CD4-positive, alpha-beta T cell treated with Interleukin-6 for 4 hours (primary cell): Measurements from ENCODE around the gene SPIN2B.
"Not testable (repeated sequence)": the region's sequence is repeated elsewhere in the genome, so short reads cannot be mapped to it uniquely, and the experiment has no call there.

ENCODE experiments used
- DNase-seq: peaks from one replicate; pipeline ENCODE4 v3.0.0-alpha.2; 2020; ENCODE audit warnings: mixed read lengths

The SPIN2B gene

DNA sequence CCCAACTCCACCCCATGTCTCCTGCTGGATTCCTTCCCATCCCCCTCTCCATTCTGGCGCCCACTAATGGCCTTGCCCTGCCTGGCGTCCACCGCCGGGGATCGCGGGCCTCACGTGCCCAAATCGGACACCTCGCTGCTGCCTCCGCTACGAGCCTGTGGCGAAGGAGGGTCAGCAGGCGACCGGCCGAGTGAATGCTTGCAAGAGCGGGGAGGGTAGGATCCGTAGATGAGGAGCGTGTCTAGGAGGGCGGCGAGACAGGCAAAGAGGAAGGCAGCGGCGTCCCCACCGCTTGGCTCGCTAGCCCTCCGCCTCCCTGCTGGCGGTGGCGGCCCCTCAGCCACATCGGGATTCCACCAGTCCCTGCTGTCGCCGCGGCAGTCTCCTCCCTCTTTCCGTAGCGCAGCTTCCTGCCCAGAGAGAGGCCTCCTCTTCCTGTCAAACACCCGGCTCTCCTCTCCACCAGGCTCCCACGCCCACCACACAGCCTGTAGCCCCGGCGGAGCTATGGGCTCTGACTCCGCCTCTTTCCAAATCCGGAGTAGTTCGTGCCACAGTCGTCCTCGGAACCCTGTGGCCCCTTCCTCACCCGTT, at the start of gene SPIN2B:
TSS of gene SPIN2B (minus strand) at position 387 of the 594 bp plus-strand sequence.
- peak; percentile 81 for DNase-seq

DNA sequence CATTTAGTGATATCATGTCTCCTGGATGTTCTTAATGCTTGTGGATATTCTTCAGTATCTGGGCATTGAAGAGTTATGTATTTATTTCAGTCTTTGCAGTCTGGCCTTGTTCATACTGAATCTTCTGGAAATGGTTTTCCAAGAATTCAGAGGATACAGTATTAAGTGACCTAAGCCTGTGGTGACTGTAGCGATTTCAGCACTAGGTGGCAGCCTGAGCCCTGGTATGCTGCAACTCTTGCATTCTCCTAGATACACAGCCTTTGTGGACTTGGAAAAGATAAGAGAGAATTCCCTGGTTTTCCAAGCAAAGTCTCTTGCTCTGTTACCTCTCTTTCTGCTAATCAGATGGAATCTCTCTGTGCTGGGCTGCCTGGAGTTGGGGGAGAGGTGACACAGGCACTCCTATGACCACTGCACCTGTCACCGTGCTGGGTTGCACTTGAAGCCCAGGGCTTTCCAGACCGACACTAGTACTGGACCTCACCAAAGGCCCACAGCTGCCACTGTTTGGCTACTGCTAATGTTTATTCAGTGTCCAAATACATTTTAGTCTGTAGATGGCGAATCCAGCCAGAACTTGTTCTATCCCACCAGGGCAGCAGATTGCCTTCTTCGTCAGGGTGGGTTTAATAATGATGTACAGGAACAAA, 35.2 kb upstream of the SPIN2B start:
- no peak for DNase-seq

DNA sequence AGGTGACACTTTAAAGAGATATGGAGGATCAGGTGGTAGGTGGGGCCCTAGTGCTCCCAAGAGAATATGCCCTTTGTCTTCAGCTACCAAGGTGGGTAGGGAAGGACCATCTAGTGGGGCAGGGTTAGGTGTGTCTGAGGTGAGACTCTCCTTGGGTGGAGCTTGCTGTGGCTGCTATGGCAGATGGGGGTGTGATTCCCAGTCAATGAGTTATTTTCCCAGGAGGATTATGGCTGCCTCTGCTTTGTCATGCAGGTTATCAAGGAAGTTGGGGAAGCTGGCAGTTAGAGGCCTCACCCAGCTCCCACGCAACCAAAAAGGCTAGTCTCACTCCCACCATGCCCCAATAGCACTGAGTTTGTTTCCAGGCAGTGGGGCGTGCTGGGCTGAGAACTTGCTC, 33.8 kb upstream of the SPIN2B start:
- no peak for DNase-seq

DNA sequence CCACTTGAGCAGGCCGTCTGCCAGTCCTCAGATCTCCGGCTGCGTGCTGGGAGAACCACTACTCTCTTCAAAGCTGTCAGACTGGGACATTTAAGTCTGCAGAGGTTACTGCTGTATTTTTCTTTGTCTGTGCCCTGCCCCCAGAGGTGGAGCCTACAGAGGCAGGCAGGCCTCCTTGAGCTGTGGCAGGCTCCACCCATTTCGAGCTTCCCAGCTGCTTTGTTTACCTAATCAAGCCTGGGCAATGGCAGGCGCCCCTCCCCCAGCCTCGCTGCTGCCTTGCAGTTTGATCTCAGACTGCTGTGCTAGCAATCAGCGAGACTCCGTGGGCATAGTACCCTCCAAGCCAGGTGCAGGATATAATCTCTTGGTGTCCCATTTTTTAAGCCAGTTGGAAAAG, 30.9 kb upstream of the SPIN2B start:
- DNase-seq, result not testable (repeated sequence)

DNA sequence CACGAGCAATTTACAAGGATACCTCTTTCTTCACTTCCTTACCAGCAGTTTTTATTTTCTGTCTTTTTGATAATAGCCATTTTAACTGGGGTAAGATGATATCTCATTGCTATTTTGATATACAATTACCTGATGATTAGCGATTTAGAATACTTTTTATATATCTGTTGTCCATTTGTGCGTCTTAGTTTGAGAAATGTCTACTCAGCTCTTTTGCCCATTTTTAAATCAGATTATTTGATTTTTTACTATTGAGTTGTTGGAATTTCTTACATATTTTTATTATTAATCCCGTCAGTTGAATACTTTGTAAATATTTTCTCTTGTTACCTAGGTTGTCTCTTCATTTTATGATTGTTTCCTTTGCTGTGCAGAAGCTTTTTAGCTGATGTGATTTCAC, 17.3 kb upstream of the SPIN2B start:
- no peak for DNase-seq

DNA sequence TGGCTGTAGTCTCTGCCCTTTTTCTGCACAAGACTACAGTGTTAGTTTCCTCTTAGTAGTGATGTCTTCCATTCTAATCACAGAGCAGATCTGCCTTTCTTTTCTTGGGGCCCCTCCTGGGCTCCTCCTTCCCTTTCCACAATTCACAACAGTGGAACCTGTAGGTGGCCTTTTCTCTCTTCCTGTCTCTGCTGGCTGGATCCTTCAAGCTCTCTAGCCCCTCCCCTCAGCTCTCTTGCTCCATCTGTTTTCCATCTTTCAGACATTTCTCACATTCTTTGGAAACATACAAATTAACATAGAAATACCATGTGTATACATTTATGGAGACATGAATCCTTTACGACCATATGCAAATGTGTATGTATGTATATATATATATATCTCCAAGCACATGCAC, 16.2 kb upstream of the SPIN2B start:
- DNase-seq, result no peak

DNA sequence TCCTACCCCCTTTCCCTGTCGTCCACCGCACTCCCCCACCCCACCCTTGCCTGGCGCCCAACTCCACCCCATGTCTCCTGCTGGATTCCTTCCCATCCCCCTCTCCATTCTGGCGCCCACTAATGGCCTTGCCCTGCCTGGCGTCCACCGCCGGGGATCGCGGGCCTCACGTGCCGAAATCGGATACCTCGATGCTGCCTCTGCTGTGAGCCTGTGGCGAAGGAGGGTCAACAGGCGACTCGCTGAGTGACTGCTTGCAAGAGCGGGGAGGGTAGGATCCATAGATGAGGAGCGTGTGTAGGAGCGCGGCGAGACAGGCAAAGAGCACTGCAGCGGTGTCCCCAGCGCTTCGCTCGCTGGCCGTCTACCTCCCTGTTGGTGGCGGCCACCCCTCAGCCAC, 15.7 kb upstream of the SPIN2B start, which contains the start of gene SPIN2A:
TSS of gene SPIN2A (minus strand) at position 325 of the 400 bp plus-strand sequence. CDS start 800 bp downstream, outside the sequence.
- not testable (repeated sequence) for DNase-seq

DNA sequence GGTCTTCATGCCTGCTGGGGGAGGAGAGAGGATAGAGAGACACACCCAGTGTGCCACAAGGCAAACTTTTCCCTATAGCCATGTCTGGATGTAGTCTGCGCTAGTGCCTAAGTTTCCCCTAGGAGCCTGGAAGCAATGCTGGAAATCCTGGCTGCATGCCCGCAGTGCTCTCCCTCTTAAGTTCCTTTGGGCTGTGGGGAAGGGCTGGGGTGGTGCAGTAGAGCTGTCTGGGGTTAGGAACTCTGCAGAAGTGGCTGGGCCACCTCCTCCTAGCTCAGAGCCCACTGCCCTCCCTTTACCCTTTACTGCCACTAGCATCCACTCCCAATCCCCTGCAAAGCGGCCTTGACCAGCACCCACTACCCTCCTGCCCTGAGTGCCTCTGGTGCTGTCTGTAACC, 15.2 kb upstream of the SPIN2B start:
- not testable (repeated sequence) for DNase-seq

DNA sequence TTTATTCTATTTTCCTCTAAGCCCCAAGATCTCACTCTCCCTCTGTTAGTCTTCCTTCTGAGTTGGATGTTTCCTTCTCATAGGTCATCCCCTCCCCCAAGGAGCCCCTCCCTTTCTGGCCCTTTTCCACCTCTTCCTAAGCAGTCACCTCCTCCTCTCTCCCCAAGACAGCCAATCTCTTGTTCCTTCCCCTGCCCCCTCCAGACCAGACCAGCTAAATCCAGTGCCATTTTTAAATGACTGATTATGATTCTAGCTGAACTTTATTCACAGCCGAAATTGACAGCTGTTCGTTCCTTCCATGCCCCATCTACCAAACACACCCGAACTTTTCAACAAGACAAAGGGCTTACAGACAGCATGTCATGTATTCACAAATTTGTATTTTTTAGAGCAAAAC, 13.9 kb upstream of the SPIN2B start:
- DNase-seq, result no peak

DNA sequence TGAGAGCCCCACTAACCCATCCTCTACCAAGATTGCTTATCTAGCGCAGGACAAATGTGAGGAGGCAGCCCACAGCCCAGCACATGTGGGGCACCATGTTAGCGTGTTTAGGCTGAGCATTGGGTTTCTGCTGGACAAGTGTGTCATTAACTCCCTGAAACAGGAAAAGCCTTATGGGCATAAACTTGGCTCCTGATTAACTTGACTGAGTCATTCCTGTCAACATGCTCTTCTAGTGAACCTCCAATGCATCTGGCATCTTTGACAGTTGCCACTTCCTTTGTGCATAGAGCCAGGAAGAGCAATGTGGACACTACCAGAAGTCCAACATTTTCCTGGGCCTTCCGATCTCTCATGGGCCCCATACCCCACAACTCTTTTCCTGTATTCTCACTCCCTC, 13.4 kb upstream of the SPIN2B start:
- DNase-seq, result no peak

DNA sequence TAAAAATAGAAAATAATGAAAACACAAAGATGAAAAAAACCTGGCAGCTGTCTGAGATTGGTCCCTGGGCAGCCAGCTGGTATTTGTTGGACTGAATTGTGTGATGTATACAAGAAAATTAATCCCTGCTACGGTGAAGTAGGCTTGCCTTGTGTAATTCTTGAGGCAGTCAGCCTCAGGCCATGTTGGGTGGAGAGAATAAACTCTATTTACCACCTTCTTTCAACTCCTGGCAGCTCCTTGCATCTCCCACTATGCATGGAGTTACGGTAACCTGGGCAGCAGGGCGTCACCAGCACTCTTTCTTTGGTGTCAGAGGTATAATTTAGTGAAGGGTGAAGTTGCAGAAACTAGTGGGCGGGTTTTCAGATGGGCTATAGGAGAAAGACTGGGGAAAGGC, 12.4 kb upstream of the SPIN2B start:
- DNase-seq, result no peak

DNA sequence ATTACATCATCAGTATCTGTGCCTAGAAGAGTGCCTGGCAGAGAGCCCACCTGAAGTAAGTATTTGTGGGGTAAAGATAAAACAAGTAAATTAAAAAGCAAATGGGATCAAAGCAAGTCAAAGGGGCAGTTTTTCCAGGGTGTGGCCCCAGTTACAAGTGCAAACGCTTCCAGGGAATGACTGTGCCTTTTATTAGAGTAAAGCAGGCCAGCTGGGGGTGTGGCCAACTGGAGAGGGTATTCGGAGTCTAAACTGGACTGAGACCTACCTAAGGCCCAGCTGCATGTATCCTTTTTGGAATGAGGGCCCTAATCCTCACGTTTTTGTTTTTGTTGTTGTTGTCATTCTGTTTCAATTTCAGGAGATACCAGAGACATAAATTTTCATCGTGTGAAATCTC, 11.9 kb upstream of the SPIN2B start:
- not testable (repeated sequence) for DNase-seq

DNA sequence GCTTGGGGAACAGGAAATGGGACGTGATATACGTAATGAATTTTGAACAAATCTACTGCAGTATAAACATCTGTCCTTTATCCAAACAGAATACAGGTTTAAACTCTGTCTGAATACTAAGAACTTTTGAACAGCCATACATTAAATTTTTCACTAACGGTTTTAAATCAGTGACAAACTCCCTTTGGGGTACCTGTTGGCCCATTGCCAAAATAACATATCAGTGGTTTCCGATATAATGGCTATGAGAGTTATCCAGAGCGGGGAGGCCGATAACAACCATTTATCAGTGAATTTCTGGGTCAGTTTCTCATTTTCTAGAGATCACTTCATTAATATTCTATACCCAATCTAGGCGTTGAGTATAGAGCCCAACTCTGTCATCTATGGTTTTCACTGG, 10.7 kb upstream of the SPIN2B start:
- no peak for DNase-seq

DNA sequence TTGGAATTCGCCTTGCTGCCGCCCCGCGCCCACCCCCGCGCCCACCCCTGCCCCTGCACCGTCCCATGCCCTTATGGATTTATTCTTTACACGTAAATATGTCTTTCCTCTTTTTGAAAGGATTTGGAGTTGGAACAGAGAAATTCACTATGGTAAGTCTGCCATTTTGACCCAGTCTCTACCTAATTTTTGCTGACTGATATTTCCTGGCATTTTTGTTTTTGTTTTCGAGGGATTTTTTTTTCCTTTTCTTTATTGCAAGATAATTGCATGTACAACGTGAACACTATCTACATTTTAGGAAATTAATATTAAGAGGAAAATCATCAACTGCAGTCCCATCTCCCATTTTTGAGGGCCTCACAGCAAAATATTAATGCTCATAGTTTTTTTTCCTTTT, 468 bp upstream of the SPIN2B start:
- DNase-seq, result no peak

DNA sequence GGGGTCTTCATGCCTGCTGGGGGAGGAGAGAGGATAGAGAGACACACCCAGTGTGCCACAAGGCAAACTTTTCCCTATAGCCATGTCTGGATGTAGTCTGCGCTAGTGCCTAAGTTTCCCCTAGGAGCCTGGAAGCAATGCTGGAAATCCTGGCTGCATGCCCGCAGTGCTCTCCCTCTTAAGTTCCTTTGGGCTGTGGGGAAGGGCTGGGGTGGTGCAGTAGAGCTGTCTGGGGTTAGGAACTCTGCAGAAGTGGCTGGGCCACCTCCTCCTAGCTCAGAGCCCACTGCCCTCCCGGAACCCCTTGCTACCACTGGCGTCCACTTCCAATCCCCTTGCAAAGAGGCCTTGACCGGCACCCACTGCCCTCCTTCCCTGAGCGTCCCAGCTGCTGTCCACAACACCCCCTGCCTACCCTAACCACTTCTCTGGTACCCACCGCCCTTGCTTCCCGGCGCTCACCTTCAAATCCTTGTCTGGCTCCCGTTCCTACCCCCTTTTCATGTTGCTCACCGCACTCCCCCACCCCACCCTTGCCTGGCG, 658 bp downstream of the SPIN2B start:
- not testable (repeated sequence) for DNase-seq

DNA sequence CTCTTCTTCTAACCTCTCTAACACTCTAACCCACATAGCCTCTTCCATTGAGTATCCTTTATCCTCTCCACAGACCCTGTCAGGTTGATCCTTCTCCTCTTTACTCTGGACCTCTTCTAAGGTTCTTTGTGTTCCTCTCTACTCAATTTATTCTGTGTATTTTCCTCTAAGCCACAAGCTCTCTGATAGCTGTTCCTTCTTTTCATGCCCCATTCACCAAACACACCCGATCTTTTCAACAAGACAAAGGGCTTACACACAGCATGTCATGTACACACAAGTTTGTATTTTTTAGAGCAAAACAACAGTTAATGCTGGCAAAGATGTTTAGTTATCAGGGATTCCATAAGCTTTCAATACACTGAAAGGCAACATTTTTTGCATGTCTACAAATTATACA, 1.9 kb downstream of the SPIN2B start:
- DNase-seq, result no peak

DNA sequence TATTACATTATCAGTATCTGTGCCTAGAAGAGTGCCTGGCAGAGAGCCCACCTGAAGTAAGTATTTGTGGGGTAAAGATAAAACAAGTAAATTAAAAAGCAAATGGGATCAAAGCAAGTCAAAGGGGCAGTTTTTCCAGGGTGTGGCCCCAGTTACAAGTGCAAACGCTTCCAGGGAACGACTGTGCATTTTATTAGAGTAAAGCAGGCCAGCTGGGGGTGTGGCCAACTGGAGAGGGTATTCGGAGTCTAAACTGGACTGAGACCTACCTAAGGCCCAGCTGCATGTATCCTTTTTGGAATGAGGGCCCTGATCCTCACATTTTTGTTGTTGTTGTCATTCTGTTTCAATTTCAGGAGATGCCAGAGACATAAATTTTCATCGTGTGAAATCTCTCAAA, 3.8 kb downstream of the SPIN2B start:
- DNase-seq, result not testable (repeated sequence)

DNA sequence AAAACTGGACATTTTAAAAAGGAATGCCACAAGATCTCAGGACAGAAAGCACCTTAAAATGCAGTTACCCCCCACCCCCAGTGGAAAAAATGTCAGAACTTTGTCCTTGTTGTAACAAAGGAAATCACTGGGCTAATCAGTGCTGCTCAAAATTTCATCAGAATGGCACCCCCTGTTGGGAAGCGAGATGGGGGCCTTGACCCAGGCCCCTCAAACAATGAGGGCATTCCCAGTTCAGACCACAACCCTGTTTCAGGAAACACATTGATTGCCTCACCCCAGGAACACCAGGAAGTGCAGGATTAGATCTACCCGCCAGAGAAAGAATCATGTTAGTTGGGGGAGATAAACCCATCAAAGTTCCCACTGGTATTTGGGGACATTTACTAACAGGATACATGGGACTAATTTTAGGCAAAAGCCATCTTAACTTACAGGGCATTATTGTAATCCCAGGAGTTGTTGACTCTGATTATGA, 16.4 kb downstream of the SPIN2B start:
- DNase-seq, result no peak

DNA sequence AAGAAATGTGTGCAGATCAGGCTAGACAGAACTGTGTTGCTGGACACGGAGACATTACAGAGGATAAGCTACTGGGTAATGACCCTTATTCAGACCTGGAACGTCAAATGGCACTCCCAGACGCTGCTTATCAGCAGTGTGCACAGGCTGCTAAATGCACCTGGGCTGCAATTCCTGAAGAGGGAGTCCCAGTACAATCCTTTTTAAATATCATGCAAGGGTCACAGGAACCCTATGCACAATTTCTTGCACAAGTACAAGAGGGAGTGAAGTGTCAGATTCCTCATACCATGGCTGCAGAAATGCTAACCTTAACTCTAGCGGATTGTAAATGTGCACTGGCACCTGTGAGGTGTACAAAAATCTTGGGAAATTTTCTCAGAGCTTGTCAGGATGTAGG, 16.9 kb downstream of the SPIN2B start:
- no peak for DNase-seq

DNA sequence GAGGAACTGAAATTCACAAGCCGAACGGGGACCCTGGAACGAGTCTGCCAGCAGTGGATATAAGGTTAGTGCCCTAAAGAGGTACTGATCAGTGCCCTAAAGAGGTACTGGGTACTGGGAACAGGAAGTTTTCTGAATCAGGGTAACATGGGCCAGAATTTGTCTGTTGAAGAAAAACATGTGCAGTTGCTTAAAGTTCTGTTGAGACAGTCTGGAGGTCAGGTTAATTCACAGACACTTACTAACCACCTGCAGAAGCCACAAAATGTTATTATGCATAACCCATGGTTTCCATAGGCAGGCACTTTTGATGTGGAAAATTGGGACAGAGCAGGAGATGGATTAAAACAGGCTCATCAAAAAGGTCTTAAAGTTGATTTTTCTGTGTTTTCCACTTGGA, 17.9 kb downstream of the SPIN2B start:
- DNase-seq, result no peak

DNA sequence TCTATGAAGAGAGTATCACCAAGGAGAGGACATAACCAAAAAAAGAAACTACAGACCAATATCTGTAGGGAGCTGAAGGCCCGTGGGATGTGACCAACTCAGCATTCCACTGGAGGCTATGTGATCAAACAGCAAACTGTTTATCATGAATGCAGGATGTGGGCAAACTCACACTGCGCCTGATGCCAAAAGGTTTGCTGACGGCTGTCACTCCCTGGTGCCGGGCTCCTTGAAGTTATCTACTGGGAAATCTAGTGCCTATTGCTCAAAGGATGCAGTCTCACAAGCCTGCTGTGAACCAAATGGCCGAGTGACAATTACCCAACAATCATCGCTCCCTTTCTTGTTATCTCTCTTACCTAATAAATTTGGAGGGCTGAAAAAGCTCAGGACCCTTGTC, 18.4 kb downstream of the SPIN2B start:
- not testable (repeated sequence) for DNase-seq

DNA sequence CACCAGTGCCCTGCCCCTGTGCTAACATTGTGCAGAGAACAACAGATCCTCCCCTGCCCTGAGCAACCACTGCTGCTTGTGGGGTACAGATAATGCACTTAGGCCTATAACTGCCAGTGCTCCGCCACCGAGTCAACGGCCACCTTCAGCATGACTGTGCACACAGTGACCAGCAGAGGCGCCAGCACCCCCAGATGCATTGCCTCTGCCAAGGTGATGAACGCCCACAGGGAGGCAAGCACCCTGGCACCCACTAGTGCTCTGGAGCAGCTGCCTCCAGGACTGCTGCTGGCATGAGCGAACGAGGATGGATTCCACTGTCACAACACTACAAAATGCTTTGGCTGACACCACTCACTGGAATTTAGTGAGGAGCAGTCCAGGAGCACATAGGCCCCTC, 38.2 kb downstream of the SPIN2B start:
- no peak for DNase-seq

DNA sequence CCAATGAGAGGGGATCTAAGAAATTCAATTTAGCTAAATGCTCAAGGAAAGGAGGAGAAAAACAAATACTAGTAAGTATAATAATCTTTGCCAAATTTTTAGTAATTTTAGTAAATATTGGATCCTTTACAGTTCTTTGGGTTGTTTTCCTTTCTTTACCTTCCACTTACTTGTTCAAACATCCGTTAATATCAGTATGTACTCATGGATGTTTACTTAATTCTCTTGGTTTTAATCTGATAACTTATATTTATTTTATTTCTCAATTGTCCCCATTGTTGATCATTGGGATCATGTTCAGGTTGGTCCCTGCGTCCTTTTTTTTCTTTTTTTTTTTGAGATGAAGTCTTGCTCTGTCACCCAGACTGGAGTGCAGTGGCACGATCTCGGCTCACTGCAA, 46.9 kb downstream of the SPIN2B start:
- DNase-seq, result no peak

DNA sequence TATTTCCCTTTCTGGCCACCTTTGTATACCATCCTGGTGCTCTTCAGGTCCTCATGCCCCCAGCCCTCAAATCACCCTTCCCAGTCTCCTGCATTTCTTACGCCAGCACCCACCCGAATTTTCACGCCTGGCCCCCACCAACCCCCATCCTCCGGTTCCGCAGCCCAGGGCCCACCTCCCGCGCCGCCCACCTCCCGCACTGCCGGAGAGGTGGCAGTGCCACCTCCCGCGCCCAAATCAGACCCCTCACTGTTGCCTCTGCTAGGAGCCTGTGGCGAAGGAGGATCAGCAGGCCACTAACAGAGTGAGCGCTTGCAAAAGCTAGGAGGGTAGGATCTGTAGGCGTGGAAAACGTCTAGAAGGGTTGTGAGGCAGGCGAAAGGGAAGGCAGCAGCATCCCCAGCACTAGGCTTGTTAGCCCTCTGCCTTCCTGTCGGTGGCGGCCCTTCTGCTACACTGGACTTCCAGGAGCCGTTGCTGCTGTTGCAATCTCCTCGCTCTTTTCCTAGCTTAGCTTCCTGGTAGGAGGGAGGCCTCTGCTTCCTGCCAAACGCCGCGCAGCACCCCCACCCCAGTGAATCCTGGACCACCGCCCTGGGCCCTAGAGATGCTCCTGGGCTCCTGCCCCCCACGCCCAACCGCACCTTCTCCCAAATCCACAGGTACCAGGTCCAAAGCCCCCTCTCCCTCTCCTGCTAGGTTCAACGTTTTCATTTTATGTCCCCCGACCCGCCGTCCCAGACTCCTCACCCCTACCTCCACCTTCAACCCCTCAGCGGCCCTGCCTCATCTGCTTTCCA, 51.0 kb downstream of the SPIN2B start:
- DNase-seq, result no peak
